Lower leg skin (tissue), 3 donors: ENCODE measurements around the gene DAGLA.

Experiments
- POLR2A ChIP-seq, 2 donors: fragments of 450-650 bp; IDR thresholded peaks; one replicate each; pipeline ENCODE4 v1.6.1; 2016 to 2017; ENCODE audit warnings: antibody characterized with exemption in 2 of 2, mild to moderate bottlenecking in 1 of 2, moderate library complexity in 1 of 2
- TF ChIP-seq, protein P1 (sequence below), 3 donors: fragments of 450-650 bp; IDR thresholded peaks; one replicate each; pipeline ENCODE4 v1.5.1; 2016; ENCODE audit warnings: antibody characterized with exemption in 3 of 3, mild to moderate bottlenecking in 3 of 3, moderate library complexity in 2 of 3

DNA sequence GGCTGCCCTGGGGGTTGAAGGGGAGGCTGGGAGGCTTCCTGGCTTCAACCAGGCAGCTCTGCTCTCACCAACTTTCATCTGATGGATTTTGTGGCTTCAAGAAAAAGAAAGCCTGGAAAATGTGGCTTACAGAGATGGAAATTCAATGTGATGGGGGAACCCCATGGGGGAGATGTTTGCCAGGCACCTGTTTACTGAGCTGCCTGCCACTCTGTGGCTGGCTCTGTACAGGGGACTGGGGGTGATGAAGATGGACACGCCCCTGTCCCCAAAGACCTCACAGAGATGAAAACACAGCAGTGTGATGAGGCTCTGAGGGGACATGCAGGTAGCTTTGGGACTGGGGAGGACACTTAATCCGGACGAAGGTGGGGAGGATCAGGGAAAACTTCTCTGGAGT, 102.1 kb downstream of the DAGLA start:
- TF ChIP-seq, protein P1, sequence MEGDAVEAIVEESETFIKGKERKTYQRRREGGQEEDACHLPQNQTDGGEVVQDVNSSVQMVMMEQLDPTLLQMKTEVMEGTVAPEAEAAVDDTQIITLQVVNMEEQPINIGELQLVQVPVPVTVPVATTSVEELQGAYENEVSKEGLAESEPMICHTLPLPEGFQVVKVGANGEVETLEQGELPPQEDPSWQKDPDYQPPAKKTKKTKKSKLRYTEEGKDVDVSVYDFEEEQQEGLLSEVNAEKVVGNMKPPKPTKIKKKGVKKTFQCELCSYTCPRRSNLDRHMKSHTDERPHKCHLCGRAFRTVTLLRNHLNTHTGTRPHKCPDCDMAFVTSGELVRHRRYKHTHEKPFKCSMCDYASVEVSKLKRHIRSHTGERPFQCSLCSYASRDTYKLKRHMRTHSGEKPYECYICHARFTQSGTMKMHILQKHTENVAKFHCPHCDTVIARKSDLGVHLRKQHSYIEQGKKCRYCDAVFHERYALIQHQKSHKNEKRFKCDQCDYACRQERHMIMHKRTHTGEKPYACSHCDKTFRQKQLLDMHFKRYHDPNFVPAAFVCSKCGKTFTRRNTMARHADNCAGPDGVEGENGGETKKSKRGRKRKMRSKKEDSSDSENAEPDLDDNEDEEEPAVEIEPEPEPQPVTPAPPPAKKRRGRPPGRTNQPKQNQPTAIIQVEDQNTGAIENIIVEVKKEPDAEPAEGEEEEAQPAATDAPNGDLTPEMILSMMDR (IDR thresholded peaks at IDR 0.05): no peak
- no peak for TF ChIP-seq POLR2A (IDR thresholded peaks at IDR 0.05)
